T-cell (primary cell): ENCODE data around the gene GHR. TPM values are rescaled to one million over a fixed set of nuclear protein-coding genes. Genes with fewer than 3 reads are reported as not detected.

ENCODE experiments used
- ATAC-seq, 4 experiments: fragments of 200-7000 bp in 3 of 4; fragments of 150-1000 bp in 1 of 4; cut with Tn5 transposase; replicated peaks in 1 of 4; 1 replicate in 3 of 4; 2 replicates in 1 of 4; pipeline ENCODE4 v1.10.0; 2021; ENCODE audit warnings: moderate library complexity in 3 of 4, mild to moderate bottlenecking in 2 of 4, moderate number of reproducible peaks in 1 of 4
- CTCF ChIA-PET, 2 donors: fragments of 300-600 bp; sonication (Branson Sonifier 250); formaldehyde crosslinking; loops; one replicate each; lab custom pipeline; 2022; ENCODE audit warnings: antibody characterized with exemption in 2 of 2; lab: Charles Lee
- POLR2A ChIA-PET, 2 donors: fragments of 300-600 bp; sonication (Branson Sonifier 250); formaldehyde crosslinking; loops; one replicate each; lab custom pipeline; 2022; ENCODE audit warnings: antibody characterized with exemption in 2 of 2; lab: Charles Lee
- DNase-seq, 35 experiments: peaks; one replicate each; pipeline versions ENCODE4 v3.0.0 to v3.0.0-alpha.2; 2013 to 2023
- H3K27ac ChIP-seq: one replicate; pipeline ENCODE4 v1.5.1; 2013; ENCODE audit warnings: low read length
- H3K27me3 ChIP-seq, 2 experiments: replicated peaks in 1 of 2; 1 replicate in 1 of 2; 2 replicates in 1 of 2; pipeline versions ENCODE4 v1.6.1 to v1.7.0; 2013; ENCODE audit warnings: low read length in 1 of 2, mixed read lengths in 1 of 2; ENCODE audit not compliant: control insufficient read depth in 2 of 2, insufficient read depth in 2 of 2; ENCODE audit errors: extremely low read depth in 1 of 2
- H3K36me3 ChIP-seq, 2 donors: 1 replicate in 1 of 2; 2 replicates in 1 of 2; pipeline versions ENCODE4 v1.6.1 to v1.7.0; 2013; ENCODE audit warnings: low read length in 1 of 2; ENCODE audit not compliant: control insufficient read depth in 2 of 2, insufficient read depth in 1 of 2; ENCODE audit errors: extremely low read depth in 1 of 2
- H3K4me1 ChIP-seq, 2 experiments: 1 replicate in 1 of 2; 2 replicates in 1 of 2; pipeline versions ENCODE4 v1.6.1 to v1.7.0; 2013; ENCODE audit warnings: low read length in 2 of 2, mixed read lengths in 1 of 2; ENCODE audit not compliant: insufficient read depth in 2 of 2, control insufficient read depth in 1 of 2; ENCODE audit errors: extremely low read depth in 1 of 2
- H3K4me3 ChIP-seq, 2 donors: 1 replicate in 1 of 2; 2 replicates in 1 of 2; pipeline versions ENCODE4 v1.5.1 to v1.7.0; 2013; ENCODE audit warnings: mild to moderate bottlenecking in 2 of 2, low read length in 1 of 2, moderate library complexity in 1 of 2; ENCODE audit not compliant: control insufficient read depth in 1 of 2; ENCODE audit errors: extremely low read depth in 1 of 2
- H3K9me3 ChIP-seq: 2 replicates; pipeline ENCODE4 v1.7.0; 2013
- H3K27ac Mint-ChIP-seq, 2 donors: one replicate each; pipeline ENCODE4 v1.8.0; 2020 to 2021; ENCODE audit warnings: mild to moderate bottlenecking in 2 of 2, mixed read lengths in 2 of 2
- H3K27me3 Mint-ChIP-seq, 2 donors: one replicate each; pipeline ENCODE4 v1.8.0; 2021 to 2022; ENCODE audit warnings: mixed read lengths in 2 of 2
- H3K36me3 Mint-ChIP-seq: one replicate; pipeline ENCODE4 v1.8.0; 2021; ENCODE audit warnings: mixed read lengths
- H3K4me1 Mint-ChIP-seq, 3 donors: one replicate each; pipeline ENCODE4 v1.8.0; 2020 to 2022; ENCODE audit warnings: mixed read lengths in 3 of 3, mild to moderate bottlenecking in 1 of 3
- H3K4me3 Mint-ChIP-seq, 3 donors: one replicate each; pipeline ENCODE4 v1.8.0; 2020 to 2022; ENCODE audit warnings: mild to moderate bottlenecking in 3 of 3, mixed read lengths in 3 of 3, moderate library complexity in 3 of 3
- H3K9me3 Mint-ChIP-seq, 3 donors: one replicate each; pipeline ENCODE4 v1.8.0; 2020 to 2022; ENCODE audit warnings: mixed read lengths in 3 of 3
- WGBS: methylation state at CpG from one replicate; pipeline ENCODE4 v1.1.5; 2013; ENCODE audit warnings: missing lambda C conversion rate; ENCODE audit not compliant: insufficient coverage; 5-methylcytosine and 5-hydroxymethylcytosine counted together
- total RNA-seq, 35 experiments: library from RNA in 6 of 35; stranded (reverse) in 6 of 35; fragments of 120-200 nt in 1 of 35; gene quantifications; one replicate each; pipeline versions ENCODE4 v1.2.1 to v1.2.4 and lab custom pipeline; 2013 to 2026

The GHR gene
- total RNA-seq, 5 donors from 2014 or later (not counting 1 experiment from before 2014, with no cell fraction given) = 0.06 TPM; not detected in 4

DNA sequence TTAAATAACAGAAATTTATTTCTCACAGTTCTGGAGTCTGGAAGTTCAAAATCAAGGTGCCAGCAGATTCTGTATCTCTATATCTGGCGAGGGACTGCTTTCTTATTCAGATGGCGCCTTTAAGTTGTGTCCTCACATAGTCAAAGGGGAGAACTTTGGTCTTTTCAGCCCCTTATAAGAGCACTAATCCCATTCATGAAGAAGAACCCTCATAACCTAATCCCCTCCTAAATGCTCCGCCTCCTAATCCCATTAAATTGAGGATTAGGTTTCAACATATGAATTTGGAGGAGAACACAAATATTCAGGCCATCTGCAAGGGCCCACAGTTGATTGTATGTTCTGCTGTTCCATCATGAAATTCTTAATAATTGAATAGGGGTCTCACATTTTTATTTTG lies 322.6 kb downstream of the GHR start:
- no peak overlapping the region for H3K4me3 ChIP-seq
- H3K27ac Mint-ChIP-seq = no peak overlapping the region
- DNase-seq (no peak), ATAC-seq (no peak)
- H3K27me3 ChIP-seq = no peaks in the 10 kb centered on the region
- peaks cover 0 to 3% (median 0%) of the 10 kb centered on the region in 3 donors for H3K9me3 Mint-ChIP-seq
- no CpG with 5 or more reads among the region's 3 CpGs for WGBS
- POLR2A ChIA-PET = no interaction called here
- peaks cover 0 to 16% (median 10%) of the 10 kb centered on the region in 3 donors for H3K4me1 Mint-ChIP-seq
- CTCF ChIA-PET = interaction anchor here in 1 of 2 donors (1.0 kb wide), 1 partner anchor 21 kb away, joined by 3 read pairs; no protein-coding TSS in a partner anchor
- no peaks in the 10 kb centered on the region for H3K9me3 ChIP-seq
- no peaks in the 10 kb centered on the region for H3K4me1 ChIP-seq
- no peaks in the 10 kb centered on the region for H3K36me3 Mint-ChIP-seq
- peaks cover 0 to 3% of the 10 kb centered on the region in 2 donors for H3K27me3 Mint-ChIP-seq
- H3K27ac ChIP-seq = no peak overlapping the region
- no peaks in the 10 kb centered on the region for H3K36me3 ChIP-seq
- no peak overlapping the region for H3K4me3 Mint-ChIP-seq

DNA sequence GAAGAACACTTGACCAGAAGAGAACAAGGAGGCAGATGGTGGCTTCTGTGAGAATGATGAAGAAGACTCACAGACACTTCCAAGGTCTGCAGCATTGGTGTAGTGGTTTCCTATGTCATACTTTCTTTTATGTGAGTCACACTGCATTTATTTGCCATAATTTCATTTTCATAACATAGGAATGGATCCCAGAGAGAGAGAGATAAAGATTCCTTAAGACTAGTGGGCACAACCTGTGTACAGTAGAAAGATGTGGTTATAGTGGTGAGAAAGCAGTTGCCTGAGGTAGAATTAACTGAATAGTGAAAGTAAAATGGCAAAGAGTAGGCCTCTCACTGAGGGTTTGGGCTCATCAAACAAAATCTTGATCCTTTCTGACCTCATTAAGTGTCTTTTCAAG lies 325.8 kb downstream of the GHR start:
- H3K27ac Mint-ChIP-seq = peak overlapping the region; percentile 40 to 53
- Histone ChIP-seq H3K4me1 (no peaks in the 10 kb centered on the region), H3K9me3 (no peaks in the 10 kb centered on the region), H3K27me3 (no peaks in the 10 kb centered on the region), H3K27ac (peak overlapping the region; percentile 9), H3K36me3 (no peaks in the 10 kb centered on the region), H3K4me3 (no peak overlapping the region)
- H3K4me1 Mint-ChIP-seq = peaks cover 0 to 16% (median 10%) of the 10 kb centered on the region in 3 donors
- ATAC-seq (peak in 3 of 4 experiments; percentile 31 to 56 (median 52)), DNase-seq (peak in 1 of 35 experiments; percentile 6)
- ChIA-PET POLR2A (no interaction called here), CTCF (no interaction called here)
- H3K27me3 Mint-ChIP-seq = no peaks in the 10 kb centered on the region
- no peak overlapping the region for H3K4me3 Mint-ChIP-seq
- H3K36me3 Mint-ChIP-seq = no peaks in the 10 kb centered on the region
- H3K9me3 Mint-ChIP-seq = no peaks in the 10 kb centered on the region

DNA sequence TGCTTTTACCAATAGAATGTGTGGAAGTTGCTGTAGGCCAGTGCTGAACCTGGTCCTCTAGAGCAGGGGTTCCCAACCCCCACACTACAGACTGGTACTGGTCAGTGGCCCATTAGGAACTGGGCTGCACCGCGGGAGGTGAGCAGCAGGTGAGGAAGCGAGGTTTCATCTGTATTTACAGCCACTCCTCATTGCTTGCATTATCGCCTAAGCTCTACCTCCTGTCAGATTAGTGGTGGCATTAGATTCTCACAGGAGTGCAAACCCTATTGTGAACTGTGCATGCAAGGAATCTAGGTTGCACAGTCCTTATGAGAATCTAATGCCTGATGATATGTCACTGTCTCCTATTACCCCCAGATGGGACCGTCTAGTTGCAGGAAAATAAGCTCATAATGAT lies 327.3 kb downstream of the GHR start:
- Histone ChIP-seq H3K27ac (no peak overlapping the region), H3K4me3 (no peak overlapping the region), H3K4me1 (no peaks in the 10 kb centered on the region), H3K9me3 (no peaks in the 10 kb centered on the region), H3K36me3 (no peaks in the 10 kb centered on the region), H3K27me3 (no peaks in the 10 kb centered on the region)
- peaks cover 0 to 16% (median 10%) of the 10 kb centered on the region in 3 donors for H3K4me1 Mint-ChIP-seq
- no peak for DNase-seq
- CTCF ChIA-PET = no interaction called here
- no peak for ATAC-seq
- POLR2A ChIA-PET = interaction anchor here in 1 of 2 donors (0.6 kb wide), 1 partner anchor 31 kb away, joined by 3 read pairs; no protein-coding TSS in a partner anchor
- H3K27ac Mint-ChIP-seq = no peak overlapping the region
- no peak overlapping the region for H3K4me3 Mint-ChIP-seq
- no peaks in the 10 kb centered on the region for H3K9me3 Mint-ChIP-seq
- no peaks in the 10 kb centered on the region for H3K36me3 Mint-ChIP-seq
- H3K27me3 Mint-ChIP-seq = no peaks in the 10 kb centered on the region
- 100% methylated on average over 2 of the region's 5 CpGs for WGBS

DNA sequence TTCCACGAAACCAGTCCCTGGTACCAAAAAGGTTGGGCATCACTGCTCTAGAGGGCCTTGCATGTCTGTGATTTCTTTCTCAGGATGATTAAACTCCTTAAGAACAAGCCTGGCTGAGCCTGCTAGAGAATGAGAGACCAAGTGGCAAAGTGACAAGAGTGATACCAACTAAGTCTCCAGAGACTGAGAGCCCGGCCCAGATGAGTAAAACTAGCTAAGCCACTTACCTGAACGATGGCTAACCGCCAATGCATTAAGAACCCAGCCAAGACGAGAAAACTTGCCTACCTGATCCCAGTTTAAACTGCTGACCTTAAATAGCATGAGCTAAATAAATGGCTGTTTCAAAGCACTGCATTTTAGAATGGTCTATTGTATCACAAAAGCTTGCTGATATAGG lies 327.8 kb downstream of the GHR start:
- no peaks in the 10 kb centered on the region for H3K36me3 Mint-ChIP-seq

DNA sequence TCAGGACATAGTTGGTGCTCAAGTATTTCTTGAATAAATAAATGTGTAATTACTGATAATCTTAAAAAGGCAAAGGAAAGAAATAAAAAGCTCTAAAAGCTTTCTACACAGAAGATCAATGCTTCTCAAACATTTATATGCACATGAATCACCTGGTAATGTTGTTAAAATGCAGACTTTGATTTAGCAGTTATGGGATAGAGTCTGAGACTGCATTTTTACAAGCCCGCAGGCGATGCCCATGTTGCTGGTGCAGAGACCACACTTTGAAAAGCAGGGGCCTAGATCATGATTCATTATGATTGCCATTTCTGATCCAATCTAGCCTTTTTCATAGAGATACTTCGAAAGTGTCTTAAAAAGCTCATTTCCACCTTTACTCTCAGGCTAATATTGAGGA lies 329.9 kb downstream of the GHR start:
- Mint-ChIP-seq H3K4me1 (peaks cover 13 to 24% (median 18%) of the 10 kb centered on the region in 3 donors), H3K27me3 (peaks cover 8% of the 10 kb centered on the region in 2 donors), H3K27ac (no peak overlapping the region), H3K9me3 (no peaks in the 10 kb centered on the region), H3K36me3 (no peaks in the 10 kb centered on the region), H3K4me3 (no peak overlapping the region)
- no peak overlapping the region for H3K4me3 ChIP-seq
- no peak overlapping the region for H3K27ac ChIP-seq
- WGBS = 100% methylated on average over 2 of the region's 3 CpGs
- POLR2A ChIA-PET = no interaction called here
- CTCF ChIA-PET = no interaction called here
- H3K9me3 ChIP-seq = no peaks in the 10 kb centered on the region
- peaks cover 0 to 9% of the 10 kb centered on the region in 2 experiments for H3K27me3 ChIP-seq
- H3K4me1 ChIP-seq = peaks cover 0 to 6% of the 10 kb centered on the region in 2 experiments
- DNase-seq (no peak), ATAC-seq (no peak)
- no peaks in the 10 kb centered on the region for H3K36me3 ChIP-seq

More for the DNA sequence above, 327.8 kb downstream of the GHR start:
- no peak overlapping the region for H3K4me3 Mint-ChIP-seq
- H3K4me1 ChIP-seq = no peaks in the 10 kb centered on the region
- no peak overlapping the region for H3K27ac ChIP-seq
- DNase-seq (no peak), ATAC-seq (no peak)
- no peaks in the 10 kb centered on the region for H3K9me3 Mint-ChIP-seq
- no peak overlapping the region for H3K4me3 ChIP-seq
- no peaks in the 10 kb centered on the region for H3K9me3 ChIP-seq
- H3K27ac Mint-ChIP-seq = no peak overlapping the region
- no peaks in the 10 kb centered on the region for H3K36me3 ChIP-seq
- H3K27me3 Mint-ChIP-seq = no peaks in the 10 kb centered on the region
- H3K27me3 ChIP-seq = no peaks in the 10 kb centered on the region
- H3K4me1 Mint-ChIP-seq = peaks cover 0 to 16% (median 10%) of the 10 kb centered on the region in 3 donors
- no CpG with 5 or more reads among the region's 5 CpGs for WGBS
- ChIA-PET POLR2A (interaction anchor here in 1 of 2 donors (0.6 kb wide), 1 partner anchor 30 kb away, joined by 3 read pairs; no protein-coding TSS in a partner anchor), CTCF (no interaction called here)

DNA sequence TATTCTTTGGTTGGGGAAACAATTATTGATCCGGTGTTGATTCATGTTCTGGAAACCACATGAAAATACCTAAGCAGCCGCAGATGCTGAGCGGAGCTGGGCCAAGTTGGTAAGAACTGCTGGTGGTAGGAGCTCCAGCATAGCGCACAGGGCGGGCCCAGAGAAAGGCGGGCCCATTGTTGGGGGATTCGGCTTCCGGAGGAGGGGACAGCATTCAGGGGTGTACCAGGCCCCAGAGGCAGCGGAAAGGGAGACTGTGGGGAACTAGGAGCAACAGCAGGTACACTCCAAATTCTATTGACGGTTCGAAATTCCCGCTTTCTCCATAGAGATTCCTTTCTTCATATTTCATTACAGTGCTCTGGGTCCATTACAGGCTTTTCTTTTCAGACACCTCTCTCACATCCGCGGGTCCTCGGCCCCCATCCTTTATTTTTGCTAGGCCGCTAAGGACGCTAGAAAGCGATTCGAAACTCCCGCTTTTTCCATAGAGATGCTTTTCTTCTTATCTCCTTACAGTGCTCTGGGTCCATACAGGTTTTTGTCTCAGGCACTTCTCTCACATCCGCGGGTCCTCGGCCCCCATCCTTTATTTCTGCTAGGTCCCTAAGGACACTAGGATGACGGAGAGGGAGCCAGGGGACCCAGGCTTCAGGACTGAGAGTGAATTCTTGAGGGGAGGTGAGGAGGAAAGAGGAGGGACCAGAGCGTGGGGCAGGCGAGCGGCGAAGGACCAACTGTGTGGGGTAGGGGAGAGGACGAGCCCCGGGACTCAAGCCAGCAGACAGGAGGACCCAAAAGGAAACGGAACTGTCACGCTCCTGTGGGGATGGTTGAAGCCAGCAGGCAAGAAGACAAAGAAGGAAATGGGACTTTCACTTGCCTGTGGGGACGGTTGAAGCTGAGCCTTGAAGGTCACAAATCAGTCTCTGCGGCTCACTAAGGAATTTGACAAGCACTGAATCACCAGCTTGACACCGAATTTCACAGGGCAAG lies 333.7 kb downstream of the GHR start, which contains the start of gene CCDC152:
TSS of gene CCDC152 (plus strand) at position 213 of the 996 bp plus-strand sequence. CDS start 2,304 bp downstream, outside the sequence.
- ATAC-seq = peak; percentile 90 to 100 (median 98)
- peaks cover 14 to 19% of the 10 kb centered on the region in 2 donors for H3K27me3 Mint-ChIP-seq
- no peaks in the 10 kb centered on the region for H3K9me3 Mint-ChIP-seq
- H3K36me3 ChIP-seq = no peaks in the 10 kb centered on the region
- H3K4me1 ChIP-seq = peaks cover 0 to 6% of the 10 kb centered on the region in 2 experiments
- no peaks in the 10 kb centered on the region for H3K9me3 ChIP-seq
- peaks cover 0 to 9% of the 10 kb centered on the region in 2 experiments for H3K27me3 ChIP-seq
- H3K36me3 Mint-ChIP-seq = peaks cover 4% of the 10 kb centered on the region
- ChIA-PET POLR2A (no interaction called here), CTCF (interaction anchor here in 1 of 2 donors (0.5 to 0.8 kb wide), 3 partner anchors 10 to 251 kb away, joined by 3 to 4 read pairs (median 3); no protein-coding TSS in a partner anchor)
- WGBS = 39% methylated on average over 25 of the region's 35 CpGs
- H3K27ac Mint-ChIP-seq = peak within 1 kb of the TSS; percentile 65 to 72
- peak within 1 kb of the TSS; percentile 11 for H3K27ac ChIP-seq
- H3K4me1 Mint-ChIP-seq = peaks cover 13 to 17% (median 14%) of the 10 kb centered on the region in 3 donors
- H3K4me3 ChIP-seq = peak within 1 kb of the TSS; percentile 58 to 66
- DNase-seq = peak; percentile 14 to 69 (median 48)
- peak within 1 kb of the TSS; percentile 82 to 87 (median 87) for H3K4me3 Mint-ChIP-seq
